NCI-H1417 treated with DMSO at 0.1 percent for 48 hours (cell line): ENCODE data around the gene AURKAIP1.

Experiments used
- DNase-seq: peaks from one replicate; lab custom pipeline; 2025; lab: John Stamatoyannopoulos, UW

Gene AURKAIP1

GRCh38 chr1:1359664-1360468, 15.1 kb downstream of the AURKAIP1 start:
- no peak for DNase-seq

GRCh38 chr1:1359308-1359663, 15.7 kb downstream of the AURKAIP1 start:
- DNase-seq: no peak

GRCh38 chr1:1358433-1359271, 16.4 kb downstream of the AURKAIP1 start, which contains the start of gene MXRA8:
Gene MXRA8 (minus strand): TSS chr1:1358555. CDS start chr1:1358504, 51 bp downstream.
- no peak for DNase-seq

- no peak for DNase-seq
These were observed 17.1 kb downstream of the AURKAIP1 start for GRCh38 chr1:1357871-1358432.

GRCh38 chr1:1356796-1357401, 18.1 kb downstream of the AURKAIP1 start:
- no peak for DNase-seq

GRCh38 chr1:1356166-1356795, 18.7 kb downstream of the AURKAIP1 start:
- DNase-seq: no peak

- no peak for DNase-seq
These were observed 19.6 kb downstream of the AURKAIP1 start for GRCh38 chr1:1355416-1355815.

GRCh38 chr1:1354271-1355247, 20.4 kb downstream of the AURKAIP1 start:
- DNase-seq: no peak

GRCh38 chr1:1353389-1354151, 21.4 kb downstream of the AURKAIP1 start:
- no peak for DNase-seq

GRCh38 chr1:1352786-1353388, 22.1 kb downstream of the AURKAIP1 start:
- no peak for DNase-seq

- DNase-seq: no peak
These were observed 23.2 kb downstream of the AURKAIP1 start for GRCh38 chr1:1351511-1352427.

- DNase-seq: no peak
These were observed 25.6 kb downstream of the AURKAIP1 start, which contains the start of gene DVL1 for GRCh38 chr1:1349256-1350012. Gene DVL1 (minus strand): TSS chr1:1349418. CDS start chr1:1349065, 353 bp downstream.

- DNase-seq: no peak
These were observed 26.4 kb downstream of the AURKAIP1 start for GRCh38 chr1:1348420-1349255.

GRCh38 chr1:1347663-1348419, 27.2 kb downstream of the AURKAIP1 start:
- no peak for DNase-seq

GRCh38 chr1:1347026-1347595, 27.9 kb downstream of the AURKAIP1 start:
- no peak for DNase-seq
